GM23338 (cell line): ENCODE data around the gene CNPY1. TPM values are rescaled to one million over a fixed set of nuclear protein-coding genes. Genes with fewer than 3 reads are reported as not detected.

Experiments used
- EZH2phosphoT487 ChIP-seq: fragments of 200-600 bp; sonication (generic); IDR thresholded peaks from one replicate; pipeline ENCODE4 v1.8.1; 2018; ENCODE audit warnings: antibody characterized with exemption; ENCODE audit not compliant: unreplicated experiment
- JUNB ChIP-seq: IDR thresholded peaks from one replicate; pipeline ENCODE4 v1.6.1; 2016; ENCODE audit warnings: antibody characterized with exemption; ENCODE audit not compliant: unreplicated experiment
- POLR2AphosphoS5 ChIP-seq: IDR thresholded peaks from 2 replicates; pipeline ENCODE4 v1.6.1; 2016; ENCODE audit warnings: antibody characterized with exemption, low read depth
- STAT1 ChIP-seq: IDR thresholded peaks from one replicate; pipeline ENCODE4 v1.6.1; 2016; ENCODE audit warnings: antibody characterized with exemption; ENCODE audit not compliant: unreplicated experiment
- ZNF331 ChIP-seq: fragments of 250-450 bp; sonication (Bioruptor Pico); IDR thresholded peaks from 2 replicates; pipeline ENCODE4 v1.5.0; 2020; ENCODE audit warnings: low read depth, mild to moderate bottlenecking, moderate library complexity
- polyA plus RNA-seq: library from polyadenylated mRNA; unstranded; fragments of >200 nt; fragmentation: Nextera tagmentation; extraction: Ambion mirVana; gene quantifications from 2 replicates; pipeline ENCODE4 v1.2.1, GENCODE V29; 2016
- total RNA-seq: library from RNA; depleted of rRNA; stranded (reverse); fragments of >200 nt; shearing (Covaris generic); gene quantifications from 2 replicates; pipeline ENCODE4 v1.2.3, GENCODE V29; 2014
- TF ChIP-seq, protein P1 (sequence below): fragments of 250-450 bp; sonication (Bioruptor Pico); IDR thresholded peaks from 2 replicates; pipeline ENCODE4 v1.5.0; 2020; ENCODE audit warnings: mild to moderate bottlenecking, moderate library complexity
- TF ChIP-seq, protein P2 (sequence below), 2 experiments: fragments of 200-600 bp in 1 of 2; sonication (generic) in 1 of 2; conservative IDR thresholded peaks; 2 replicates each; pipeline versions ENCODE4 v1.5.1 to v1.6.1; 2016 to 2017; ENCODE audit warnings: antibody characterized with exemption in 2 of 2, low read depth in 2 of 2, mild to moderate bottlenecking in 2 of 2, moderate library complexity in 1 of 2
- TF ChIP-seq, protein P3 (sequence below): IDR thresholded peaks from one replicate; pipeline ENCODE4 v1.6.1; 2018; ENCODE audit warnings: antibody characterized with exemption; ENCODE audit not compliant: unreplicated experiment
- TF ChIP-seq, protein P4 (sequence below): IDR thresholded peaks from 2 replicates; pipeline ENCODE4 v1.6.1; 2016; ENCODE audit warnings: antibody characterized with exemption

Gene CNPY1
- total and polyA plus RNA-seq, 2 experiments from 2014 or later = not detected

DNA sequence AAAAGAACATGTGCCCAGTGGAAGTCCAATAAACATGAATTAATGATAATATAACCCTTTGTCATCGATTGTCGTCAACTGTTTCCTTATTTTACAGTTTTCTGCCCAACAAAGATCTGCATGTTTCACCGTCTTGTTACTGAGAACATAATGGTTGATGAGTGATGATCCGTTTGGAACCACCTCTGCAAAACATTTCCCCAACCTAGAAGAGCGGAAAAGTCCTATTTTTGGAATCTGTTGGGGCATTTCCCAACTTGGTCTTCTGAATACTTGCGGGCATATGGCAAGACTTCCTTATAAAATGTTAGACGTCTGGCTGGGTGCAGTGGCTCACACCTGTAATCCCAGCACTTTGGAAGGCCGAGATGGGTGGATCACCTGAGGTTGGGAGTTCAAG lies 32.1 kb downstream of the CNPY1 start (continued):
- TF ChIP-seq, protein P1, sequence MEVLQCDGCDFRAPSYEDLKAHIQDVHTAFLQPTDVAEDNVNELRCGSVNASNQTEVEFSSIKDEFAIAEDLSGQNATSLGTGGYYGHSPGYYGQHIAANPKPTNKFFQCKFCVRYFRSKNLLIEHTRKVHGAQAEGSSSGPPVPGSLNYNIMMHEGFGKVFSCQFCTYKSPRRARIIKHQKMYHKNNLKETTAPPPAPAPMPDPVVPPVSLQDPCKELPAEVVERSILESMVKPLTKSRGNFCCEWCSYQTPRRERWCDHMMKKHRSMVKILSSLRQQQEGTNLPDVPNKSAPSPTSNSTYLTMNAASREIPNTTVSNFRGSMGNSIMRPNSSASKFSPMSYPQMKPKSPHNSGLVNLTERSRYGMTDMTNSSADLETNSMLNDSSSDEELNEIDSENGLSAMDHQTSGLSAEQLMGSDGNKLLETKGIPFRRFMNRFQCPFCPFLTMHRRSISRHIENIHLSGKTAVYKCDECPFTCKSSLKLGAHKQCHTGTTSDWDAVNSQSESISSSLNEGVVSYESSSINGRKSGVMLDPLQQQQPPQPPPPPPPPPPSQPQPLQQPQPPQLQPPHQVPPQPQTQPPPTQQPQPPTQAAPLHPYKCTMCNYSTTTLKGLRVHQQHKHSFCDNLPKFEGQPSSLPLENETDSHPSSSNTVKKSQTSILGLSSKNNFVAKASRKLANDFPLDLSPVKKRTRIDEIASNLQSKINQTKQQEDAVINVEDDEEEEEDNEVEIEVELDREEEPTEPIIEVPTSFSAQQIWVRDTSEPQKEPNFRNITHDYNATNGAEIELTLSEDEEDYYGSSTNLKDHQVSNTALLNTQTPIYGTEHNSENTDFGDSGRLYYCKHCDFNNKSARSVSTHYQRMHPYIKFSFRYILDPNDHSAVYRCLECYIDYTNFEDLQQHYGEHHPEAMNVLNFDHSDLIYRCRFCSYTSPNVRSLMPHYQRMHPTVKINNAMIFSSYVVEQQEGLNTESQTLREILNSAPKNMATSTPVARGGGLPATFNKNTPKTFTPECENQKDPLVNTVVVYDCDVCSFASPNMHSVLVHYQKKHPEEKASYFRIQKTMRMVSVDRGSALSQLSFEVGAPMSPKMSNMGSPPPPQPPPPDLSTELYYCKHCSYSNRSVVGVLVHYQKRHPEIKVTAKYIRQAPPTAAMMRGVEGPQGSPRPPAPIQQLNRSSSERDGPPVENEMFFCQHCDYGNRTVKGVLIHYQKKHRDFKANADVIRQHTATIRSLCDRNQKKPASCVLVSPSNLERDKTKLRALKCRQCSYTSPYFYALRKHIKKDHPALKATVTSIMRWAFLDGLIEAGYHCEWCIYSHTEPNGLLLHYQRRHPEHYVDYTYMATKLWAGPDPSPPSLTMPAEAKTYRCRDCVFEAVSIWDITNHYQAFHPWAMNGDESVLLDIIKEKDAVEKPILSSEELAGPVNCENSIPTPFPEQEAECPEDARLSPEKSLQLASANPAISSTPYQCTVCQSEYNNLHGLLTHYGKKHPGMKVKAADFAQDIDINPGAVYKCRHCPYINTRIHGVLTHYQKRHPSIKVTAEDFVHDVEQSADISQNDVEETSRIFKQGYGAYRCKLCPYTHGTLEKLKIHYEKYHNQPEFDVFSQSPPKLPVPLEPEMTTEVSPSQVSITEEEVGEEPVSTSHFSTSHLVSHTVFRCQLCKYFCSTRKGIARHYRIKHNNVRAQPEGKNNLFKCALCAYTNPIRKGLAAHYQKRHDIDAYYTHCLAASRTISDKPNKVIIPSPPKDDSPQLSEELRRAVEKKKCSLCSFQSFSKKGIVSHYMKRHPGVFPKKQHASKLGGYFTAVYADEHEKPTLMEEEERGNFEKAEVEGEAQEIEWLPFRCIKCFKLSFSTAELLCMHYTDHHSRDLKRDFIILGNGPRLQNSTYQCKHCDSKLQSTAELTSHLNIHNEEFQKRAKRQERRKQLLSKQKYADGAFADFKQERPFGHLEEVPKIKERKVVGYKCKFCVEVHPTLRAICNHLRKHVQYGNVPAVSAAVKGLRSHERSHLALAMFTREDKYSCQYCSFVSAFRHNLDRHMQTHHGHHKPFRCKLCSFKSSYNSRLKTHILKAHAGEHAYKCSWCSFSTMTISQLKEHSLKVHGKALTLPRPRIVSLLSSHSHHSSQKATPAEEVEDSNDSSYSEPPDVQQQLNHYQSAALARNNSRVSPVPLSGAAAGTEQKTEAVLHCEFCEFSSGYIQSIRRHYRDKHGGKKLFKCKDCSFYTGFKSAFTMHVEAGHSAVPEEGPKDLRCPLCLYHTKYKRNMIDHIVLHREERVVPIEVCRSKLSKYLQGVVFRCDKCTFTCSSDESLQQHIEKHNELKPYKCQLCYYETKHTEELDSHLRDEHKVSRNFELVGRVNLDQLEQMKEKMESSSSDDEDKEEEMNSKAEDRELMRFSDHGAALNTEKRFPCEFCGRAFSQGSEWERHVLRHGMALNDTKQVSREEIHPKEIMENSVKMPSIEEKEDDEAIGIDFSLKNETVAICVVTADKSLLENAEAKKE = no peak
- TF ChIP-seq EZH2phosphoT487 (no peak), POLR2AphosphoS5 (no peak), STAT1 (no peak), ZNF331 (CRISPR knock-in tag) (no peak), JUNB (no peak)
- TF ChIP-seq, protein P2, sequence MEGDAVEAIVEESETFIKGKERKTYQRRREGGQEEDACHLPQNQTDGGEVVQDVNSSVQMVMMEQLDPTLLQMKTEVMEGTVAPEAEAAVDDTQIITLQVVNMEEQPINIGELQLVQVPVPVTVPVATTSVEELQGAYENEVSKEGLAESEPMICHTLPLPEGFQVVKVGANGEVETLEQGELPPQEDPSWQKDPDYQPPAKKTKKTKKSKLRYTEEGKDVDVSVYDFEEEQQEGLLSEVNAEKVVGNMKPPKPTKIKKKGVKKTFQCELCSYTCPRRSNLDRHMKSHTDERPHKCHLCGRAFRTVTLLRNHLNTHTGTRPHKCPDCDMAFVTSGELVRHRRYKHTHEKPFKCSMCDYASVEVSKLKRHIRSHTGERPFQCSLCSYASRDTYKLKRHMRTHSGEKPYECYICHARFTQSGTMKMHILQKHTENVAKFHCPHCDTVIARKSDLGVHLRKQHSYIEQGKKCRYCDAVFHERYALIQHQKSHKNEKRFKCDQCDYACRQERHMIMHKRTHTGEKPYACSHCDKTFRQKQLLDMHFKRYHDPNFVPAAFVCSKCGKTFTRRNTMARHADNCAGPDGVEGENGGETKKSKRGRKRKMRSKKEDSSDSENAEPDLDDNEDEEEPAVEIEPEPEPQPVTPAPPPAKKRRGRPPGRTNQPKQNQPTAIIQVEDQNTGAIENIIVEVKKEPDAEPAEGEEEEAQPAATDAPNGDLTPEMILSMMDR (conservative IDR thresholded peaks at IDR 0.05; ENCODE audit: low read depth in 2 of 2) = no peak
- TF ChIP-seq, protein P3, sequence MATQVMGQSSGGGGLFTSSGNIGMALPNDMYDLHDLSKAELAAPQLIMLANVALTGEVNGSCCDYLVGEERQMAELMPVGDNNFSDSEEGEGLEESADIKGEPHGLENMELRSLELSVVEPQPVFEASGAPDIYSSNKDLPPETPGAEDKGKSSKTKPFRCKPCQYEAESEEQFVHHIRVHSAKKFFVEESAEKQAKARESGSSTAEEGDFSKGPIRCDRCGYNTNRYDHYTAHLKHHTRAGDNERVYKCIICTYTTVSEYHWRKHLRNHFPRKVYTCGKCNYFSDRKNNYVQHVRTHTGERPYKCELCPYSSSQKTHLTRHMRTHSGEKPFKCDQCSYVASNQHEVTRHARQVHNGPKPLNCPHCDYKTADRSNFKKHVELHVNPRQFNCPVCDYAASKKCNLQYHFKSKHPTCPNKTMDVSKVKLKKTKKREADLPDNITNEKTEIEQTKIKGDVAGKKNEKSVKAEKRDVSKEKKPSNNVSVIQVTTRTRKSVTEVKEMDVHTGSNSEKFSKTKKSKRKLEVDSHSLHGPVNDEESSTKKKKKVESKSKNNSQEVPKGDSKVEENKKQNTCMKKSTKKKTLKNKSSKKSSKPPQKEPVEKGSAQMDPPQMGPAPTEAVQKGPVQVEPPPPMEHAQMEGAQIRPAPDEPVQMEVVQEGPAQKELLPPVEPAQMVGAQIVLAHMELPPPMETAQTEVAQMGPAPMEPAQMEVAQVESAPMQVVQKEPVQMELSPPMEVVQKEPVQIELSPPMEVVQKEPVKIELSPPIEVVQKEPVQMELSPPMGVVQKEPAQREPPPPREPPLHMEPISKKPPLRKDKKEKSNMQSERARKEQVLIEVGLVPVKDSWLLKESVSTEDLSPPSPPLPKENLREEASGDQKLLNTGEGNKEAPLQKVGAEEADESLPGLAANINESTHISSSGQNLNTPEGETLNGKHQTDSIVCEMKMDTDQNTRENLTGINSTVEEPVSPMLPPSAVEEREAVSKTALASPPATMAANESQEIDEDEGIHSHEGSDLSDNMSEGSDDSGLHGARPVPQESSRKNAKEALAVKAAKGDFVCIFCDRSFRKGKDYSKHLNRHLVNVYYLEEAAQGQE = no peak
- TF ChIP-seq, protein P4, sequence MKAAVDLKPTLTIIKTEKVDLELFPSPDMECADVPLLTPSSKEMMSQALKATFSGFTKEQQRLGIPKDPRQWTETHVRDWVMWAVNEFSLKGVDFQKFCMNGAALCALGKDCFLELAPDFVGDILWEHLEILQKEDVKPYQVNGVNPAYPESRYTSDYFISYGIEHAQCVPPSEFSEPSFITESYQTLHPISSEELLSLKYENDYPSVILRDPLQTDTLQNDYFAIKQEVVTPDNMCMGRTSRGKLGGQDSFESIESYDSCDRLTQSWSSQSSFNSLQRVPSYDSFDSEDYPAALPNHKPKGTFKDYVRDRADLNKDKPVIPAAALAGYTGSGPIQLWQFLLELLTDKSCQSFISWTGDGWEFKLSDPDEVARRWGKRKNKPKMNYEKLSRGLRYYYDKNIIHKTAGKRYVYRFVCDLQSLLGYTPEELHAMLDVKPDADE = no peak
